Natural killer cell (primary cell): ENCODE measurements around the gene RAD51B. TPM values are rescaled to one million over a fixed set of nuclear protein-coding genes. Genes with fewer than 3 reads are reported as not detected.

Source experiments
- ATAC-seq, 3 donors: fragments of 150-1000 bp in 2 of 3; fragments of 200-7000 bp in 1 of 3; cut with Tn5 transposase; 1 replicate in 1 of 3; 2 replicates in 2 of 3; pipeline ENCODE4 v1.10.0; 2021; ENCODE audit warnings: mild to moderate bottlenecking in 2 of 3, moderate library complexity in 2 of 3
- DNase-seq, 2 donors: peaks; one replicate each; pipeline versions ENCODE4 v3.0.0 to v3.0.0-alpha.2; 2013 to 2021; ENCODE audit warnings: mixed read lengths in 1 of 2
- H3K27ac ChIP-seq: one replicate; pipeline ENCODE4 v1.5.1; 2013; ENCODE audit warnings: mild to moderate bottlenecking, low read length
- H3K27me3 ChIP-seq: one replicate; pipeline ENCODE4 v1.6.1; 2013; ENCODE audit warnings: low read length; ENCODE audit not compliant: control insufficient read depth, insufficient read depth
- H3K36me3 ChIP-seq: one replicate; pipeline ENCODE4 v1.6.1; 2013; ENCODE audit warnings: low read length; ENCODE audit not compliant: control insufficient read depth, insufficient read depth
- H3K4me1 ChIP-seq: one replicate; pipeline ENCODE4 v1.6.1; 2013; ENCODE audit warnings: low read length; ENCODE audit not compliant: control insufficient read depth, insufficient read depth
- H3K4me3 ChIP-seq: one replicate; pipeline ENCODE4 v1.5.1; 2013; ENCODE audit warnings: low read length
- H3K9me3 ChIP-seq: one replicate; pipeline ENCODE4 v1.6.1; 2013; ENCODE audit warnings: low read length; ENCODE audit not compliant: control insufficient read depth, insufficient read depth
- H3K27ac Mint-ChIP-seq, 2 donors: one replicate each; pipeline ENCODE4 v1.8.0; 2022; ENCODE audit warnings: mild to moderate bottlenecking in 2 of 2, mixed read lengths in 2 of 2, moderate library complexity in 1 of 2
- H3K27me3 Mint-ChIP-seq, 2 donors: one replicate each; pipeline ENCODE4 v1.8.0; 2022; ENCODE audit warnings: low read depth in 2 of 2, mixed read lengths in 2 of 2
- H3K36me3 Mint-ChIP-seq: one replicate; pipeline ENCODE4 v1.8.0; 2022; ENCODE audit warnings: mixed read lengths
- H3K4me1 Mint-ChIP-seq, 2 donors: one replicate each; pipeline ENCODE4 v1.8.0; 2022; ENCODE audit warnings: mixed read lengths in 2 of 2
- H3K4me3 Mint-ChIP-seq: one replicate; pipeline ENCODE4 v1.8.0; 2022; ENCODE audit warnings: mild to moderate bottlenecking, moderate library complexity, mixed read lengths
- H3K9me3 Mint-ChIP-seq, 2 donors: one replicate each; pipeline ENCODE4 v1.8.0; 2022; ENCODE audit warnings: mixed read lengths in 2 of 2
- WGBS: methylation state at CpG from one replicate; pipeline ENCODE4 v1.1.7; 2013; ENCODE audit warnings: missing lambda C conversion rate; ENCODE audit not compliant: insufficient coverage; 5-methylcytosine and 5-hydroxymethylcytosine counted together
- intact Hi-C: fragments of 100-400 bp; cut with micrococcal nuclease; formaldehyde crosslinking; loops from one replicate; pipeline ENCODE4 v1.14.2; 2022
- total RNA-seq, 4 donors: library from RNA; stranded (reverse); fragments of 120-200 nt in 1 of 4; gene quantifications; one replicate each; pipeline versions ENCODE4 v1.2.3 to v1.2.4, GENCODE V29; 2013 to 2022
- TF ChIP-seq, protein P1 (sequence below): fragments of 200-600 bp; IDR thresholded peaks from one replicate; pipeline ENCODE4 v1.8.0; 2022; ENCODE audit warnings: antibody characterized with exemption

Gene RAD51B
- total RNA-seq, 3 donors from 2014 or later (not counting 1 experiment from before 2014, with no cell fraction given), result 28.1 to 37.6 (median 28.6) TPM

DNA sequence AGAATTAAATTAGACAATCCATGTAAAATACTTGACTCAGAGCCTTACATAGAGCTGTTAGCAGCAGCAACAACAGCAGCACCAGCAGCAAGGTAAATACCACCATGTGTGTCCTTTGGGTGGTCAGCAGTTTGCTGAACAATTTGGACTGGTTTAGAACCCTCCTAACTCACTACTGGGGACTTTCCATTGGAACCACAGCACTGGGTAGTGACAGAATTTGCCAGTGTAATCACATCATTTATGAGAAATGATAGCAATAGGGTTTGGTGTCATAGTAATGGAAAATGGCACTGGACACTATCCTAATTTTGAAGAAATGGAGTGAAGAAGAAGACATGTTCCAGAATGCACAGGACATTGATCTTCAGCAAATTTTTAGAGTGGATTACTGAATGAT is 392.8 kb downstream of the RAD51B start:
- intact Hi-C loops, result loop anchor here (5.0 kb wide), 2 partner anchors 55 to 1555 kb away; partner anchors contain the start of gene SRSF5
- no peaks in the 10 kb centered on the region for H3K9me3 Mint-ChIP-seq
- peaks cover 0 to 5% of the 10 kb centered on the region in 2 donors for H3K27me3 Mint-ChIP-seq
- Histone ChIP-seq H3K27ac (peak overlapping the region; percentile 15), H3K4me3 (no peak overlapping the region), H3K9me3 (no peaks in the 10 kb centered on the region), H3K27me3 (no peaks in the 10 kb centered on the region), H3K36me3 (no peaks in the 10 kb centered on the region), H3K4me1 (peaks cover 30% of the 10 kb centered on the region)
- DNase-seq, result no peak
- no peak overlapping the region for H3K4me3 Mint-ChIP-seq
- peak overlapping the region; percentile 89 to 97 for H3K27ac Mint-ChIP-seq
- TF ChIP-seq, protein P1, sequence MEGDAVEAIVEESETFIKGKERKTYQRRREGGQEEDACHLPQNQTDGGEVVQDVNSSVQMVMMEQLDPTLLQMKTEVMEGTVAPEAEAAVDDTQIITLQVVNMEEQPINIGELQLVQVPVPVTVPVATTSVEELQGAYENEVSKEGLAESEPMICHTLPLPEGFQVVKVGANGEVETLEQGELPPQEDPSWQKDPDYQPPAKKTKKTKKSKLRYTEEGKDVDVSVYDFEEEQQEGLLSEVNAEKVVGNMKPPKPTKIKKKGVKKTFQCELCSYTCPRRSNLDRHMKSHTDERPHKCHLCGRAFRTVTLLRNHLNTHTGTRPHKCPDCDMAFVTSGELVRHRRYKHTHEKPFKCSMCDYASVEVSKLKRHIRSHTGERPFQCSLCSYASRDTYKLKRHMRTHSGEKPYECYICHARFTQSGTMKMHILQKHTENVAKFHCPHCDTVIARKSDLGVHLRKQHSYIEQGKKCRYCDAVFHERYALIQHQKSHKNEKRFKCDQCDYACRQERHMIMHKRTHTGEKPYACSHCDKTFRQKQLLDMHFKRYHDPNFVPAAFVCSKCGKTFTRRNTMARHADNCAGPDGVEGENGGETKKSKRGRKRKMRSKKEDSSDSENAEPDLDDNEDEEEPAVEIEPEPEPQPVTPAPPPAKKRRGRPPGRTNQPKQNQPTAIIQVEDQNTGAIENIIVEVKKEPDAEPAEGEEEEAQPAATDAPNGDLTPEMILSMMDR, result no peak
- ATAC-seq, result no peak
- peaks cover 76 to 84% of the 10 kb centered on the region in 2 donors for H3K4me1 Mint-ChIP-seq
- no peaks in the 10 kb centered on the region for H3K36me3 Mint-ChIP-seq

DNA sequence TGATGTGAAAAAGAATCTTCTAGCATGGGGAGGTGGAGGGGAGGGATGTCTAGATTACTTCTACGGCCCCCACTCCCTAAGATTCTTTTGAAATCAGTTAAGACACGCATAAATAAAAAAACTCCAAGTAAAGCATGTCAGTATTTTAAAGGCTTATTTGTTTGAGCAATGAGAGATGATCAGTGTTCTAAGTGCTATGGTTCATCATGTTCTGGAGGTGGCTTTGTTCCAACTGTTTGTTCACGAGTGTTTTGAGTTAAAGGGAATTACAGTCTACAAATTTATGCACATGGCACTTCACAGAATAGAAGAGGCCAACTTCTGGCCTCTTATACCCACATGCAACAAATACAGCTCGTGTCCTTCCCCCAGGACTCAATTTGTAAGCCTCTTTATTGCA is 394.9 kb downstream of the RAD51B start:
- Mint-ChIP-seq H3K4me1 (peaks cover 63 to 70% of the 10 kb centered on the region in 2 donors), H3K36me3 (no peaks in the 10 kb centered on the region), H3K27me3 (peaks cover 0 to 5% of the 10 kb centered on the region in 2 donors), H3K4me3 (peak overlapping the region; percentile 60), H3K9me3 (no peaks in the 10 kb centered on the region), H3K27ac (peak overlapping the region; percentile 89 to 97)
- Histone ChIP-seq H3K4me3 (no peak overlapping the region), H3K27me3 (no peaks in the 10 kb centered on the region), H3K9me3 (no peaks in the 10 kb centered on the region), H3K27ac (peak overlapping the region; percentile 43), H3K4me1 (peaks cover 22% of the 10 kb centered on the region), H3K36me3 (no peaks in the 10 kb centered on the region)
- TF ChIP-seq, protein P1, result no peak
- ATAC-seq, result no peak
- intact Hi-C loops, result loop anchor here (5.0 kb wide), 2 partner anchors 53 to 1553 kb away; partner anchors contain the start of gene SRSF5
- no peak for DNase-seq
- 57% methylated on average over 2 of the region's 4 CpGs for WGBS

DNA sequence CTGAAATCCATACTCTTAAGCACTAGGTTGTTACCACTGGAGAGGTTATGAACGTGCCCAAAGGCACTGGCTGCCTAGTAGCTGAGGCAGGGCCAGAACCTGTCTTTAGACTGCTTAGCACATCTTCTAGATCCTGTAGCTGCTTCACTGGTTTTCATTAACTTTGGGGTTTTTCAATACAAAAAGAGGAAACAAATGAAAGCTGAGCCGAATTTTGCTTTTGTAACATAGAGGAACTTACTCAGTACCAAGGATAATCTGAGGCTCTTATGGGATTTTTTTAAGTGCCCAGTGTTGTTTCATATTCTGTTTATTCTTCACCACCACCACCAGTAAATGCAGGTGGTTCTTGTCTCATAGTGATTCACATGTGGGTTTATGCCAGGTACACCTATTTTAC is 396.1 kb downstream of the RAD51B start:
- Mint-ChIP-seq H3K27ac (peak overlapping the region; percentile 89 to 97), H3K4me1 (peaks cover 54 to 63% of the 10 kb centered on the region in 2 donors)

More for the DNA sequence above, 396.1 kb downstream of the RAD51B start:
- H3K27me3 Mint-ChIP-seq, result peaks cover 0 to 5% of the 10 kb centered on the region in 2 donors
- intact Hi-C loops, result no loop called here
- Histone ChIP-seq H3K9me3 (no peaks in the 10 kb centered on the region), H3K27ac (no peak overlapping the region), H3K4me3 (no peak overlapping the region), H3K36me3 (no peaks in the 10 kb centered on the region), H3K27me3 (no peaks in the 10 kb centered on the region), H3K4me1 (peaks cover 14% of the 10 kb centered on the region)
- ATAC-seq, result no peak
- H3K4me3 Mint-ChIP-seq, result peak overlapping the region; percentile 63
- TF ChIP-seq, protein P1, result no peak
- no peaks in the 10 kb centered on the region for H3K36me3 Mint-ChIP-seq
- no peaks in the 10 kb centered on the region for H3K9me3 Mint-ChIP-seq
- WGBS, result 52% methylated on average over 1 of the region's 2 CpGs
- no peak for DNase-seq
